HCT116 (cell line): Measurements from ENCODE around the gene DOCK3.

ENCODE experiments used
- CBX3 ChIP-seq: IDR thresholded peaks from 2 replicates; pipeline ENCODE4 v1.6.1; 2012; ENCODE audit warnings: low read depth
- CTCF ChIP-seq, 3 experiments: fragments of 200-600 bp in 1 of 3; sonication (generic) in 1 of 3; IDR thresholded peaks in 2 of 3; conservative IDR thresholded peaks in 1 of 3; 2 replicates each; pipeline ENCODE4 v1.5.1; 2012 to 2017; ENCODE audit warnings: low read depth in 2 of 3, low read length in 2 of 3, antibody characterized with exemption in 1 of 3, borderline replicate concordance in 1 of 3, control low read depth in 1 of 3, mild to moderate bottlenecking in 1 of 3, mixed read lengths in 1 of 3, mixed run types in 1 of 3, moderate library complexity in 1 of 3; ENCODE audit not compliant: insufficient read depth in 1 of 3
- EGR1 ChIP-seq: IDR thresholded peaks from 2 replicates; pipeline ENCODE4 v1.6.1; 2012; ENCODE audit warnings: low read depth
- EZH2 ChIP-seq: fragments of 200-600 bp; sonication (generic); IDR thresholded peaks from 2 replicates; pipeline ENCODE4 v1.6.1; 2017; ENCODE audit warnings: antibody characterized with exemption, mixed run types
- JUND ChIP-seq: IDR thresholded peaks from 2 replicates; pipeline ENCODE4 v1.6.1; 2012
- POLR2A ChIP-seq: IDR thresholded peaks from 2 replicates; pipeline ENCODE4 v1.7.0; 2011; ENCODE audit warnings: borderline replicate concordance; ENCODE audit not compliant: insufficient read depth, insufficient read length; ENCODE audit errors: extremely low read depth
- SRF ChIP-seq: IDR thresholded peaks from 2 replicates; pipeline ENCODE4 v1.6.1; 2012; ENCODE audit warnings: low read depth
- ZBTB33 ChIP-seq: IDR thresholded peaks from 2 replicates; pipeline ENCODE4 v1.6.1; 2011; ENCODE audit warnings: mild to moderate bottlenecking, low read length, moderate library complexity; ENCODE audit not compliant: insufficient replicate concordance; ENCODE audit errors: extremely low read depth
- TF ChIP-seq, protein P1 (sequence below): IDR thresholded peaks from 2 replicates; pipeline ENCODE4 v1.6.1; 2012; ENCODE audit warnings: low read depth

- TF ChIP-seq CTCF (IDR thresholded peaks at IDR 0.05 in 2 of 3, conservative IDR thresholded peaks at IDR 0.05 in 1 of 3; ENCODE audit: borderline replicate concordance in 1 of 3, insufficient read depth in 1 of 3, low read depth in 2 of 3, low read length in 2 of 3) (no peak), EZH2 (no peak), SRF (no peak), CBX3 (no peak), JUND (no peak), POLR2A (no peak), EGR1 (no peak), ZBTB33 (no peak)
- TF ChIP-seq, protein P1, sequence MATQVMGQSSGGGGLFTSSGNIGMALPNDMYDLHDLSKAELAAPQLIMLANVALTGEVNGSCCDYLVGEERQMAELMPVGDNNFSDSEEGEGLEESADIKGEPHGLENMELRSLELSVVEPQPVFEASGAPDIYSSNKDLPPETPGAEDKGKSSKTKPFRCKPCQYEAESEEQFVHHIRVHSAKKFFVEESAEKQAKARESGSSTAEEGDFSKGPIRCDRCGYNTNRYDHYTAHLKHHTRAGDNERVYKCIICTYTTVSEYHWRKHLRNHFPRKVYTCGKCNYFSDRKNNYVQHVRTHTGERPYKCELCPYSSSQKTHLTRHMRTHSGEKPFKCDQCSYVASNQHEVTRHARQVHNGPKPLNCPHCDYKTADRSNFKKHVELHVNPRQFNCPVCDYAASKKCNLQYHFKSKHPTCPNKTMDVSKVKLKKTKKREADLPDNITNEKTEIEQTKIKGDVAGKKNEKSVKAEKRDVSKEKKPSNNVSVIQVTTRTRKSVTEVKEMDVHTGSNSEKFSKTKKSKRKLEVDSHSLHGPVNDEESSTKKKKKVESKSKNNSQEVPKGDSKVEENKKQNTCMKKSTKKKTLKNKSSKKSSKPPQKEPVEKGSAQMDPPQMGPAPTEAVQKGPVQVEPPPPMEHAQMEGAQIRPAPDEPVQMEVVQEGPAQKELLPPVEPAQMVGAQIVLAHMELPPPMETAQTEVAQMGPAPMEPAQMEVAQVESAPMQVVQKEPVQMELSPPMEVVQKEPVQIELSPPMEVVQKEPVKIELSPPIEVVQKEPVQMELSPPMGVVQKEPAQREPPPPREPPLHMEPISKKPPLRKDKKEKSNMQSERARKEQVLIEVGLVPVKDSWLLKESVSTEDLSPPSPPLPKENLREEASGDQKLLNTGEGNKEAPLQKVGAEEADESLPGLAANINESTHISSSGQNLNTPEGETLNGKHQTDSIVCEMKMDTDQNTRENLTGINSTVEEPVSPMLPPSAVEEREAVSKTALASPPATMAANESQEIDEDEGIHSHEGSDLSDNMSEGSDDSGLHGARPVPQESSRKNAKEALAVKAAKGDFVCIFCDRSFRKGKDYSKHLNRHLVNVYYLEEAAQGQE = no peak
Measured at GRCh38 chr3:51283421-51283820, 608.7 kb downstream of the DOCK3 start.
